Brain microvascular endothelial cell (primary cell): ENCODE results near the gene TNIP3.

ENCODE experiments used
- DNase-seq: peaks from one replicate; pipeline ENCODE4 v3.0.0-alpha.2; 2020
- H3K27ac ChIP-seq: fragments of 250-450 bp; sonication (Bioruptor Pico); 2 replicates; pipeline ENCODE4 v1.5.1; 2020; ENCODE audit warnings: mild to moderate bottlenecking, moderate library complexity
- H3K27me3 ChIP-seq: fragments of 250-450 bp; sonication (Bioruptor Pico); replicated peaks from 2 replicates; pipeline ENCODE4 v1.5.1; 2020; ENCODE audit warnings: mild to moderate bottlenecking
- H3K36me3 ChIP-seq: fragments of 250-450 bp; sonication (Bioruptor Pico); replicated peaks from 2 replicates; pipeline ENCODE4 v1.5.1; 2020; ENCODE audit warnings: mild to moderate bottlenecking
- H3K4me3 ChIP-seq: 2 replicates; pipeline ENCODE4 v1.5.1; 2011; ENCODE audit warnings: low read depth, mild to moderate bottlenecking, control low read depth, low read length, moderate library complexity
- in situ Hi-C: cut with HindIII; loops from 2 replicates; pipeline ENCODE4 v1.10.0; 2017; ENCODE audit warnings: low sequenced_read_pairs, low pct_ligation_motif_present
- TF ChIP-seq, protein P1 (sequence below): IDR thresholded peaks from 2 replicates; pipeline ENCODE4 v1.5.1; 2011; ENCODE audit warnings: low read depth, mild to moderate bottlenecking, moderate library complexity, low read length, control low read depth, inconsistent platforms; ENCODE audit errors: missing control alignments

The TNIP3 gene

DNA sequence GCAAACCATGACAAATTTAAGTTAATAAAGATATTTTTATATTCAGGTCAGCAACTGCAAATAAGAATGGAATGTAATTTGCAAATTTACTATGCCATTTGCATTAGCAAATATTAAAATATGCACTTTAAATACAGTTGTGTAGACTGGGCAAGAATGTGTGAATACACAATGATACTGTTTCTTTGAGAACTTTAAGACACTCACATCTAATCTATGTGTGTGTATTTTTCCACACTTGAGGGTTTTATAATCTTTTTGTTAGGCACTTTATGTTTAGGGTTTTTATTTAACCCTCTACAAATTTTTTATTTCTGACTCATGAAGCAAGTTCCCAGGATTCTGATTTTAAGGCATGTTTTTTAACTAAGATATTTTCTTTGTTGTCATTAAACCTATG lies 67.9 kb downstream of the TNIP3 start:
- Histone ChIP-seq H3K36me3 (no peaks in the 10 kb centered on the region), H3K27ac (no peak overlapping the region), H3K4me3 (no peak overlapping the region), H3K27me3 (no peaks in the 10 kb centered on the region)
- DNase-seq, result no peak
- in situ Hi-C loops, result no loop called here
- TF ChIP-seq, protein P1, sequence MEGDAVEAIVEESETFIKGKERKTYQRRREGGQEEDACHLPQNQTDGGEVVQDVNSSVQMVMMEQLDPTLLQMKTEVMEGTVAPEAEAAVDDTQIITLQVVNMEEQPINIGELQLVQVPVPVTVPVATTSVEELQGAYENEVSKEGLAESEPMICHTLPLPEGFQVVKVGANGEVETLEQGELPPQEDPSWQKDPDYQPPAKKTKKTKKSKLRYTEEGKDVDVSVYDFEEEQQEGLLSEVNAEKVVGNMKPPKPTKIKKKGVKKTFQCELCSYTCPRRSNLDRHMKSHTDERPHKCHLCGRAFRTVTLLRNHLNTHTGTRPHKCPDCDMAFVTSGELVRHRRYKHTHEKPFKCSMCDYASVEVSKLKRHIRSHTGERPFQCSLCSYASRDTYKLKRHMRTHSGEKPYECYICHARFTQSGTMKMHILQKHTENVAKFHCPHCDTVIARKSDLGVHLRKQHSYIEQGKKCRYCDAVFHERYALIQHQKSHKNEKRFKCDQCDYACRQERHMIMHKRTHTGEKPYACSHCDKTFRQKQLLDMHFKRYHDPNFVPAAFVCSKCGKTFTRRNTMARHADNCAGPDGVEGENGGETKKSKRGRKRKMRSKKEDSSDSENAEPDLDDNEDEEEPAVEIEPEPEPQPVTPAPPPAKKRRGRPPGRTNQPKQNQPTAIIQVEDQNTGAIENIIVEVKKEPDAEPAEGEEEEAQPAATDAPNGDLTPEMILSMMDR, result no peak

- Histone ChIP-seq H3K27ac (no peak overlapping the region), H3K36me3 (no peaks in the 10 kb centered on the region), H3K4me3 (no peak overlapping the region), H3K27me3 (no peaks in the 10 kb centered on the region)
- in situ Hi-C loops, result no loop called here
- TF ChIP-seq, protein P1, result no peak
- no peak for DNase-seq
Measured at GRCh38 chr4:121094297-121094966, 69.7 kb downstream of the TNIP3 start.

GRCh38 chr4:121093261-121093660 lies 70.9 kb downstream of the TNIP3 start:
- H3K27ac ChIP-seq, result no peak overlapping the region
- no peaks in the 10 kb centered on the region for H3K27me3 ChIP-seq
- DNase-seq, result no peak
- TF ChIP-seq, protein P1, result no peak
- in situ Hi-C loops, result no loop called here
- H3K4me3 ChIP-seq, result no peak overlapping the region
- no peaks in the 10 kb centered on the region for H3K36me3 ChIP-seq

DNA sequence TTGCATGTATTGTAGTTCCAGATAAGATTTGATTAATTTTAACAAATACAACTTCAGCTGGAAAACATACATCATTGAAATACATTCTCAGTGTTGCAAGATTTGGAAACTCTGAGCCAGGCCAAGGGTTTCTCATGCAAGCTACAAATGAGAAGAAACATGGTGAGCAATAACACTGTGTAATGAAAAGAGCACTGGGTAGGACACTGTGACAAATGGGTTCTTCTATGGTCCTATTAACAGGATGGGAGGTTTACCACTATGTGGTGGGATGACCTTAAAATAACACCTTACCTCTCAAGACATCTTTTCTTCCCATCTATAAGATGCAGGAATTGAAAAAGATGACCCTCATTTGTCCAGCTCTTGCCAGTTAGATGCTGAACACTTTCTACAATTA lies 72.2 kb downstream of the TNIP3 start:
- in situ Hi-C loops, result no loop called here
- Histone ChIP-seq H3K4me3 (no peak overlapping the region), H3K27me3 (no peaks in the 10 kb centered on the region), H3K36me3 (no peaks in the 10 kb centered on the region), H3K27ac (no peak overlapping the region)
- TF ChIP-seq, protein P1, result no peak
- no peak for DNase-seq

DNA sequence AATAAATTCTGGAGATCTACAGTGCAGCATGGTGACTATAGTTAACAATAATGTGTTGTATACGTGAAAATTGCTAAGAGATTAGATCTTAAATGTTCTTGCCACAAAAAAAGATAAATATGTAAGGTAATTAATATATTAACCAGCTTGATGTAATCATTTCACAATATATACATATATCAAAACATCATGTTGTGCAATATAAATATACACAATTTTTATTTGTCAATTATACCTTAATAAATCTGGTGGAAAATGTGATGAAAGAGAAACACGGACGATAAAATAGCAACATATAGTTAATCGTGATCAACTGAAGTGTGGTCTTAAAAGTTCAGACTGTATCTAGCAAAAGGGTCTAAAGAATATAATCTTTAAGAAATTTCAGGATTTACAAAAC lies 75.3 kb downstream of the TNIP3 start:
- Histone ChIP-seq H3K4me3 (no peak overlapping the region), H3K36me3 (no peaks in the 10 kb centered on the region), H3K27me3 (no peaks in the 10 kb centered on the region), H3K27ac (no peak overlapping the region)
- TF ChIP-seq, protein P1, result no peak
- in situ Hi-C loops, result no loop called here
- no peak for DNase-seq
